K562 (cell line): Measurements from ENCODE around the gene AZU1. TPM values are rescaled to one million over a fixed set of nuclear protein-coding genes. Genes with fewer than 3 reads are reported as not detected.

Experiments used
- BCL6 ChIP-seq: fragments of 250-450 bp; sonication (Bioruptor Pico); IDR thresholded peaks from 2 replicates; pipeline ENCODE4 v1.4.0; 2020
- BCOR ChIP-seq: fragments of 450-650 bp; IDR thresholded peaks from 2 replicates; pipeline ENCODE4 v1.6.1; 2016
- CHD2 ChIP-seq: IDR thresholded peaks from 2 replicates; pipeline ENCODE4 v1.6.1; 2011; ENCODE audit warnings: low read depth, low read length
- CHD4 ChIP-seq: fragments of 200-600 bp; sonication (generic); IDR thresholded peaks from 3 replicates; pipeline ENCODE4 v1.6.1; 2012; ENCODE audit warnings: low read depth, mild to moderate bottlenecking, mixed read lengths, low read length, inconsistent platforms; ENCODE audit not compliant: insufficient read depth, insufficient replicate concordance, poor library complexity, severe bottlenecking
- GTF2E2 ChIP-seq: fragments of 200-800 bp; sonication (Bioruptor generic); IDR thresholded peaks from 2 replicates; pipeline ENCODE4 v1.6.1; 2016; ENCODE audit warnings: missing genetic modification characterization, missing compliant biosample characterization
- JUND ChIP-seq, 2 experiments: IDR thresholded peaks; 2 replicates in 1 of 2; 3 replicates in 1 of 2; pipeline ENCODE4 v1.6.1; 2011; ENCODE audit warnings: borderline replicate concordance in 2 of 2, low read depth in 2 of 2, low read length in 2 of 2, improper control_type of control experiment in 1 of 2, missing biosample characterization in 1 of 2, missing genetic modification characterization in 1 of 2, missing genetic modification reagents in 1 of 2
- LARP7 ChIP-seq: fragments of 450-650 bp; IDR thresholded peaks from 2 replicates; pipeline ENCODE4 v1.6.1; 2016
- PCBP1 ChIP-seq: fragments of 200-400 bp; formaldehyde crosslinking; IDR thresholded peaks from 2 replicates; pipeline ENCODE4 v1.6.1; 2018; ENCODE audit warnings: mild to moderate bottlenecking, low read depth, low read length; ENCODE audit not compliant: poor library complexity, severe bottlenecking
- POLR2G ChIP-seq: fragments of 200-400 bp; formaldehyde crosslinking; IDR thresholded peaks from 2 replicates; pipeline ENCODE4 v1.6.1; 2017; ENCODE audit warnings: low read depth, mild to moderate bottlenecking, antibody characterized with exemption, low read length, moderate library complexity
- RBM22 ChIP-seq: fragments of 200-400 bp; formaldehyde crosslinking; IDR thresholded peaks from 2 replicates; pipeline ENCODE4 v1.6.1; 2018; ENCODE audit warnings: low read length, low read depth; ENCODE audit not compliant: poor library complexity, severe bottlenecking
- RCOR1 ChIP-seq, 2 experiments: IDR thresholded peaks; 2 replicates each; pipeline ENCODE4 v1.6.1; 2012; ENCODE audit warnings: low read depth in 2 of 2, low read length in 2 of 2, borderline replicate concordance in 1 of 2, improper control_type of control experiment in 1 of 2
- SMARCA5 ChIP-seq: fragments of 450-650 bp; IDR thresholded peaks from 2 replicates; pipeline ENCODE4 v1.6.1; 2016
- SP1 ChIP-seq: sonication (generic); formaldehyde crosslinking; IDR thresholded peaks from 2 replicates; pipeline ENCODE4 v1.8.1; 2022; ENCODE audit warnings: mild to moderate bottlenecking, missing genetic modification reagents
- ZBTB7A ChIP-seq: IDR thresholded peaks from 2 replicates; pipeline ENCODE4 v1.6.1; 2011; ENCODE audit warnings: low read depth, mild to moderate bottlenecking, low read length, moderate library complexity, borderline replicate concordance; ENCODE audit not compliant: control insufficient read depth
- polyA plus RNA-seq, 8 experiments: library from polyadenylated mRNA; depleted of rRNA in 4 of 8; stranded (reverse) in 5 of 8; unstranded in 3 of 8; fragments of >200 nt; fragmentation: Nextera tagmentation in 2 of 8; fragmentation: Illumina TruSeq in 1 of 8; extraction: Ambion mirVana in 2 of 8; extraction: Trizol in 1 of 8; gene quantifications; 2 replicates each; pipeline versions ENCODE4 v1.2.1 to v1.2.3, GENCODE V29; 2011 to 2014; ENCODE audit warnings: inconsistent platforms in 1 of 8, missing spikeins in 1 of 8
- total RNA-seq, 7 experiments: library from RNA; depleted of rRNA in 6 of 7; stranded (reverse); fragments of >200 nt in 6 of 7; fragmentation: Illumina TruSeq in 2 of 7; extraction: Trizol in 2 of 7; gene quantifications; 2 replicates each; pipeline versions ENCODE4 v1.2.1 to v1.2.3, GENCODE V29; 2011 to 2021; ENCODE audit warnings: low replicate concordance in 1 of 7
- TF ChIP-seq, protein P1 (sequence below): sonication (generic); formaldehyde crosslinking; IDR thresholded peaks from 2 replicates; pipeline ENCODE4 v1.8.0; 2022; ENCODE audit warnings: mild to moderate bottlenecking, missing genetic modification reagents
- TF ChIP-seq, protein P2 (sequence below): sonication (generic); formaldehyde crosslinking; IDR thresholded peaks from 2 replicates; pipeline ENCODE4 v1.8.0; 2022; ENCODE audit warnings: mild to moderate bottlenecking, low read depth, missing genetic modification reagents
- TF ChIP-seq, protein P3 (sequence below): sonication (generic); formaldehyde crosslinking; IDR thresholded peaks from 2 replicates; pipeline ENCODE4 v1.4.0; 2020; ENCODE audit warnings: mild to moderate bottlenecking, missing genetic modification reagents
- TF ChIP-seq, protein P4 (sequence below): fragments of 450-650 bp; conservative IDR thresholded peaks from 2 replicates; pipeline ENCODE4 v1.6.1; 2016; ENCODE audit warnings: missing genetic modification characterization, low read depth, mild to moderate bottlenecking, control low read depth, missing compliant biosample characterization

AZU1 gene
- total and polyA plus RNA-seq, 9 of the 15 experiments (the other 6 are each of a cell fraction or from before 2014, with no cell fraction given), result 0.29 to 1.9 (median 0.59) TPM; not detected in 3

DNA sequence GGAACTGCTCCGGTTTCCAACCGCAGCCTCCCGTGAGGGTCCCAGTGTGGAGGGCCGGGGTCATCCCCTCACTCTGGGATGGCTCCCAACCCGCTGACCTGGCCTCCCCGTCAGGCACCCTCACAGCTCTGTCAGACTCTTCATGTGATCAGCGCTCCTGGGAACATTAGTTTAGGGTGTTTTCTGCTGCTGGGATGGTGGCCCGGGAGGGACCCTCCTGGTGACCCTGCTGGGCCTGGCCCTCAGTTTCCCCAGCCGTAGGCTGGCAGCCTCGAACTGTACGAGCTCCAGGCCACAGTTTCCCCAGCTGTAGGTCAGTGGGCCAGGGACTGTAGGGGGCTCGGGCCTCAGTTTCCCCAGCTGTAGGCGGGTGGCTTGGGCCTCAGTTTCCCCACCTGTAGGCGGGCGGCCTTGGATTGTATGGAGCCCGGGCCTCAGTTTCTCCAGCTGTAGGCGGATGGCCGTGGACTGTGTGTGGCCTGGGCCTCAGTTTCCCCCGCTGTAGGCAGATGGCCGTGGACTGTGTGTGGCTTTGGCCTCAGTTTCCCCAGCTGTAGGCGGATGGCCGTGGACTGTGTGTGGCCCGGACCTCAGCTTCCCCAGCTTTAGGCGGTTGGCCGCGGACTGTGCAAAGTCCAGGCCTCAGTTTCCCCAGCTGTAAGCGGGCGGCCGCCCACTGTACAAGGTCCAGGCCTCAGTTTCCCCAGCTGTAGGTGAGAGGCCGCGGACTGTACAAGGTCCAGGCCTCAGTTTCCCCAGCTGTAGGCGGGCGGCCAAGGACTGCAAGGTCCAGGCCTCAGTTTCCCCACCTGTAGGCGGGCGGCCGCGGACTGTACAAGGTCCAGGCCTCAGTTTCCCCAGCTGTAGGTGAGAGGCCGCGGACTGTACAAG, 31.7 kb upstream of the AZU1 start (continued):
- TF ChIP-seq CHD4 (peak; percentile 82), POLR2G (peak; percentile 26; the same call in 1 of the 2 replicates), SMARCA5 (no peak), JUND (IDR thresholded peaks at IDR 0.05; ENCODE audit: borderline replicate concordance, low read depth, low read length) (no peak), JUND (tag; IDR thresholded peaks at IDR 0.05; ENCODE audit: borderline replicate concordance, low read depth, low read length) (no peak), SP1 (0 out of 2 replicates have a peak, but pooled peaks have one; percentile 25), GTF2E2 (0 out of 2 replicates have a peak, but pooled peaks have one; percentile 30), LARP7 (no peak), BCL6 (no peak), CHD2 (no peak), RCOR1 (IDR thresholded peaks at IDR 0.05; ENCODE audit: borderline replicate concordance in 1 of 2, low read depth in 2 of 2, low read length in 2 of 2) (no peak), ZBTB7A (peak; percentile 47; the same call in 1 of the 2 replicates), PCBP1 (no peak), BCOR (peak; percentile 88), RBM22 (peak; percentile 17)
- TF ChIP-seq, protein P1, sequence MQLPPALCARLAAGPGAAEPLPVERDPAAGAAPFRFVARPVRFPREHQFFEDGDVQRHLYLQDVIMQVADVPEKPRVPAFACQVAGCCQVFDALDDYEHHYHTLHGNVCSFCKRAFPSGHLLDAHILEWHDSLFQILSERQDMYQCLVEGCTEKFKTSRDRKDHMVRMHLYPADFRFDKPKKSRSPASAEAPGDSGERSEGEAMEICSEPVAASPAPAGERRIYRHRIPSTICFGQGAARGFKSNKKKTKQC (CRISPR knock-in tag), result 0 out of 2 replicates have a peak, but pooled peaks have one; percentile 14
- TF ChIP-seq, protein P2, sequence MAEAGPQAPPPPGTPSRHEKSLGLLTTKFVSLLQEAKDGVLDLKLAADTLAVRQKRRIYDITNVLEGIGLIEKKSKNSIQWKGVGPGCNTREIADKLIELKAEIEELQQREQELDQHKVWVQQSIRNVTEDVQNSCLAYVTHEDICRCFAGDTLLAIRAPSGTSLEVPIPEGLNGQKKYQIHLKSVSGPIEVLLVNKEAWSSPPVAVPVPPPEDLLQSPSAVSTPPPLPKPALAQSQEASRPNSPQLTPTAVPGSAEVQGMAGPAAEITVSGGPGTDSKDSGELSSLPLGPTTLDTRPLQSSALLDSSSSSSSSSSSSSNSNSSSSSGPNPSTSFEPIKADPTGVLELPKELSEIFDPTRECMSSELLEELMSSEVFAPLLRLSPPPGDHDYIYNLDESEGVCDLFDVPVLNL, result no peak
- TF ChIP-seq, protein P3, sequence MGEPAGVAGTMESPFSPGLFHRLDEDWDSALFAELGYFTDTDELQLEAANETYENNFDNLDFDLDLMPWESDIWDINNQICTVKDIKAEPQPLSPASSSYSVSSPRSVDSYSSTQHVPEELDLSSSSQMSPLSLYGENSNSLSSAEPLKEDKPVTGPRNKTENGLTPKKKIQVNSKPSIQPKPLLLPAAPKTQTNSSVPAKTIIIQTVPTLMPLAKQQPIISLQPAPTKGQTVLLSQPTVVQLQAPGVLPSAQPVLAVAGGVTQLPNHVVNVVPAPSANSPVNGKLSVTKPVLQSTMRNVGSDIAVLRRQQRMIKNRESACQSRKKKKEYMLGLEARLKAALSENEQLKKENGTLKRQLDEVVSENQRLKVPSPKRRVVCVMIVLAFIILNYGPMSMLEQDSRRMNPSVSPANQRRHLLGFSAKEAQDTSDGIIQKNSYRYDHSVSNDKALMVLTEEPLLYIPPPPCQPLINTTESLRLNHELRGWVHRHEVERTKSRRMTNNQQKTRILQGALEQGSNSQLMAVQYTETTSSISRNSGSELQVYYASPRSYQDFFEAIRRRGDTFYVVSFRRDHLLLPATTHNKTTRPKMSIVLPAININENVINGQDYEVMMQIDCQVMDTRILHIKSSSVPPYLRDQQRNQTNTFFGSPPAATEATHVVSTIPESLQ, result no peak
- TF ChIP-seq, protein P4, sequence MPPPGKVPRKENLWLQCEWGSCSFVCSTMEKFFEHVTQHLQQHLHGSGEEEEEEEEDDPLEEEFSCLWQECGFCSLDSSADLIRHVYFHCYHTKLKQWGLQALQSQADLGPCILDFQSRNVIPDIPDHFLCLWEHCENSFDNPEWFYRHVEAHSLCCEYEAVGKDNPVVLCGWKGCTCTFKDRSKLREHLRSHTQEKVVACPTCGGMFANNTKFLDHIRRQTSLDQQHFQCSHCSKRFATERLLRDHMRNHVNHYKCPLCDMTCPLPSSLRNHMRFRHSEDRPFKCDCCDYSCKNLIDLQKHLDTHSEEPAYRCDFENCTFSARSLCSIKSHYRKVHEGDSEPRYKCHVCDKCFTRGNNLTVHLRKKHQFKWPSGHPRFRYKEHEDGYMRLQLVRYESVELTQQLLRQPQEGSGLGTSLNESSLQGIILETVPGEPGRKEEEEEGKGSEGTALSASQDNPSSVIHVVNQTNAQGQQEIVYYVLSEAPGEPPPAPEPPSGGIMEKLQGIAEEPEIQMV (tag), result no peak
